GM10248 (cell line): ENCODE measurements around the gene DOK5.

Experiments
- CTCF ChIA-PET: fragments of 300-600 bp; sonication (Branson Sonifier 250); formaldehyde crosslinking; extraction: SDS; loops from one replicate; lab custom pipeline; 2021; ENCODE audit warnings: antibody characterized with exemption; lab: Yijun Ruan, JAX
- POLR2A ChIA-PET: fragments of 350-650 bp; sonication (Branson Sonifier 250); formaldehyde crosslinking; extraction: SDS; loops from one replicate; lab custom pipeline; 2020; ENCODE audit warnings: antibody characterized with exemption; lab: Yijun Ruan, JAX
- DNase-seq: peaks from one replicate; pipeline ENCODE4 v3.0.0; 2012; ENCODE audit errors: extremely low spot score
- TF ChIP-seq, protein P1 (sequence below): IDR thresholded peaks from 2 replicates; pipeline ENCODE4 v1.5.1; 2012; ENCODE audit warnings: mild to moderate bottlenecking, low read depth; ENCODE audit errors: extremely low read depth, missing control alignments, control extremely low read depth

Gene DOK5

DNA sequence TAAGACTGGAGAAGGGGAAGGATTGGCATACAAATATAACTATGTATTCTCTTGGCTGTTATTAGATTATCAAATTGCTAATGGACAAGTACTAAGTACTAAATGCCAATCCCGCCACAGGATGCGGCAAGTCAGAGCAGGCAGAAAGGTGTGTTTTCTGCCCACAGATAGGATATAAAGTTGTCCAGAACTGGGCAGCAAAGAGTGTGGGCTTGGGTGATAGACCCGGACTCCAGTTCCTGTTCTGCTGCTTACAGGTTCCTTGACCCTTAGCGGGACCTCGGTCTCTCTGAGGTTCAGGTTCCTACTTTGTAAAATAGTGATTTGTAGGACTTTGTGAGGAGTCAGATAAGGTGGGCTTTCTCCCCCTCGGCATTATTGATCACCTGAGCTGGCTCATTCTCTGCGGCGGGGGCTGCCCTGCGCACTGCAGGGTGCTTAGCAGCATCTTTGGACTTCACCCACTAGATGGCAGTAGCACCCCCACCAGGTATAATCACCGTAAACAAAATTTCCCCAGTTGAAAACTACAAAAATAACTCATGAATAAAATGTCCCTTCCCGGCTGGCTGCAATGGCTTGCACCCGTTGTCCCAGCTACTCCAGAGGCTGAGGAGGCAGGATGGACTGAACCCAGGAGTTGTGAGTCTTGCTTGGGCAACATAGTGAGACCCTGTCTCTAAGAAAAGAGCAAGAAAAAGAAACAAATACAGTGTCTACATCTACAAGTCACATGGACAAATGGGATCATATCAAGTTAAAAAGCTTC is 193.1 kb downstream of the DOK5 start:
- peak; percentile 46 for DNase-seq
- POLR2A ChIA-PET = no interaction called here
- CTCF ChIA-PET = interaction anchor here (0.7 to 2.4 kb wide), 14 partner anchors 8 to 1886 kb away, joined by 3 to 17 read pairs (median 4); no protein-coding TSS in a partner anchor
- TF ChIP-seq, protein P1, sequence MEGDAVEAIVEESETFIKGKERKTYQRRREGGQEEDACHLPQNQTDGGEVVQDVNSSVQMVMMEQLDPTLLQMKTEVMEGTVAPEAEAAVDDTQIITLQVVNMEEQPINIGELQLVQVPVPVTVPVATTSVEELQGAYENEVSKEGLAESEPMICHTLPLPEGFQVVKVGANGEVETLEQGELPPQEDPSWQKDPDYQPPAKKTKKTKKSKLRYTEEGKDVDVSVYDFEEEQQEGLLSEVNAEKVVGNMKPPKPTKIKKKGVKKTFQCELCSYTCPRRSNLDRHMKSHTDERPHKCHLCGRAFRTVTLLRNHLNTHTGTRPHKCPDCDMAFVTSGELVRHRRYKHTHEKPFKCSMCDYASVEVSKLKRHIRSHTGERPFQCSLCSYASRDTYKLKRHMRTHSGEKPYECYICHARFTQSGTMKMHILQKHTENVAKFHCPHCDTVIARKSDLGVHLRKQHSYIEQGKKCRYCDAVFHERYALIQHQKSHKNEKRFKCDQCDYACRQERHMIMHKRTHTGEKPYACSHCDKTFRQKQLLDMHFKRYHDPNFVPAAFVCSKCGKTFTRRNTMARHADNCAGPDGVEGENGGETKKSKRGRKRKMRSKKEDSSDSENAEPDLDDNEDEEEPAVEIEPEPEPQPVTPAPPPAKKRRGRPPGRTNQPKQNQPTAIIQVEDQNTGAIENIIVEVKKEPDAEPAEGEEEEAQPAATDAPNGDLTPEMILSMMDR = peak; percentile 68

- TF ChIP-seq, protein P1 = no peak
- ChIA-PET CTCF (interaction anchor here (0.7 to 2.4 kb wide), 6 partner anchors 9 to 469 kb away, joined by 3 to 17 read pairs (median 4); no protein-coding TSS in a partner anchor), POLR2A (no interaction called here)
- DNase-seq = no peak
Measured at GRCh38 chr20:54669040-54669363, 193.6 kb downstream of the DOK5 start.

DNA sequence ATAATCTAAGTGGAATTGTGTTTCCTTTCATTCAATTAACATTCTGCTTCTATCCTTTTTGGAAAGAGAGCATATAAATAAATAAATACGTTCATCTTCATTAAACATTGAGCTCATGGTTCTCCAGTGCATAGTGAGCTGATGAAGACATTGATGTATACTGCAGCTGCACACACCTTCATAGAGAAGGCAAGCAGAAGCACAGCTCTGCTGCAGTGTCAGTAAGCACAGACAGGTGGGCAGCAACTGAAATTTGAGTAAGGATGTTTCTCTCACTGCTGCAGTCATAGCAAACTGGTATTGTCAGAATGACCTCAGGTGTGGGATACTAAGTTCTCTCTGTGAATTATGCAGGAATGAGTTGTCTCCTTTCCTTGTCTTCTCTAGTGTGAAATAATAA is 202.9 kb downstream of the DOK5 start:
- TF ChIP-seq, protein P1 = no peak

DNA sequence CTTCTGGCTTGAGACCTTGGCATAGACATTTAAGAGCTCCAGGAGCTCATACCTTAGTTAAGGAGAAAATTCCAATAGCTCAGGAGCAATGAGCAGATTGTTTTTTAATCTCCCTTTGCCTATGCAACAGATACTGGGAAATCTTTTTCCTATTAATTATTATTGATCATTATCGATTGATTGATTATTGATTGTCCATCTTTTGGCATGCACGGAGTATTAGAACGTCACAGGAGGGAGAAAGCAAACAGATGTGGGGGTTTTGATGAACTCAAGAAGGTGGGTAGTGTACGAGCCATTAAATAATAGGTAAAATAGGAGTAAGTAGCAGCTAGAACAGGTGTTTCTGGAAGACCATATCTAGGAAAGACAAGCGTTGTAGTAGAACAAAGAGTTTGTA is 205.0 kb downstream of the DOK5 start:
- ChIA-PET POLR2A (no interaction called here), CTCF (interaction anchor here (0.9 to 3.6 kb wide), 16 partner anchors 8 to 1663 kb away, joined by 3 to 17 read pairs (median 4); partner anchors contain the start of gene MC3R)
- DNase-seq = no peak
- TF ChIP-seq, protein P1 = no peak

More for the DNA sequence above, 202.9 kb downstream of the DOK5 start:
- no peak for DNase-seq
- ChIA-PET POLR2A (no interaction called here), CTCF (interaction anchor here (1.0 to 1.9 kb wide), 3 partner anchors 8 to 10 kb away, joined by 3 to 6 read pairs (median 5); no protein-coding TSS in a partner anchor)

- ChIA-PET POLR2A (no interaction called here), CTCF (interaction anchor here (0.7 to 3.6 kb wide), 17 partner anchors 11 to 1663 kb away, joined by 3 to 17 read pairs (median 3); partner anchors contain the start of gene MC3R)
- TF ChIP-seq, protein P1 = peak; percentile 65
- DNase-seq = peak; percentile 19
Measured at GRCh38 chr20:54680872-54681619, 205.7 kb downstream of the DOK5 start.

- CTCF ChIA-PET = interaction anchor here (0.8 to 3.6 kb wide), 11 partner anchors 10 to 1662 kb away, joined by 3 to 17 read pairs (median 5); no protein-coding TSS in a partner anchor
- POLR2A ChIA-PET = no interaction called here
- DNase-seq = no peak
- TF ChIP-seq, protein P1 = no peak
Measured at GRCh38 chr20:54681869-54682268, 206.5 kb downstream of the DOK5 start.
